Immature natural killer cell (primary cell): ENCODE results near the gene MRPS5. TPM values are rescaled to one million over a fixed set of nuclear protein-coding genes. Genes with fewer than 3 reads are reported as not detected.

Experiments
- DNase-seq, 3 donors: peaks; one replicate each; pipeline ENCODE4 v3.0.0; 2022; ENCODE audit warnings: mixed read lengths in 1 of 3
- H3K27ac Mint-ChIP-seq, 6 donors: one replicate each; pipeline ENCODE4 v1.8.0; 2020; ENCODE audit warnings: mixed read lengths in 6 of 6, mild to moderate bottlenecking in 5 of 6, inconsistent platforms in 4 of 6, moderate library complexity in 3 of 6
- H3K27me3 Mint-ChIP-seq, 3 donors: one replicate each; pipeline ENCODE4 v1.8.0; 2020 to 2021; ENCODE audit warnings: low read depth in 3 of 3, mild to moderate bottlenecking in 3 of 3, mixed read lengths in 3 of 3, moderate library complexity in 3 of 3, inconsistent platforms in 1 of 3
- H3K36me3 Mint-ChIP-seq, 3 donors: one replicate each; pipeline ENCODE4 v1.8.0; 2020; ENCODE audit warnings: mixed read lengths in 3 of 3, inconsistent platforms in 2 of 3, mild to moderate bottlenecking in 2 of 3
- H3K4me1 Mint-ChIP-seq, 2 donors: one replicate each; pipeline ENCODE4 v1.8.0; 2020; ENCODE audit warnings: inconsistent platforms in 2 of 2, mild to moderate bottlenecking in 2 of 2, mixed read lengths in 2 of 2, moderate library complexity in 1 of 2
- H3K4me3 Mint-ChIP-seq, 5 donors: one replicate each; pipeline ENCODE4 v1.8.0; 2020; ENCODE audit warnings: mild to moderate bottlenecking in 5 of 5, mixed read lengths in 5 of 5, inconsistent platforms in 3 of 5, moderate library complexity in 3 of 5
- H3K9me3 Mint-ChIP-seq, 6 donors: one replicate each; pipeline ENCODE4 v1.8.0; 2020; ENCODE audit warnings: mild to moderate bottlenecking in 6 of 6, mixed read lengths in 6 of 6, inconsistent platforms in 4 of 6, moderate library complexity in 3 of 6
- polyA plus RNA-seq, 3 donors: library from polyadenylated mRNA; unstranded; fragments of 300-500 nt; fragmentation: Illumina TruSeq; gene quantifications; one replicate each; pipeline ENCODE4 v1.2.3, GENCODE V29; 2021

Gene MRPS5
- polyA plus RNA-seq, 3 donors from 2014 or later: 26.9 to 35.0 (median 30.5) TPM

DNA sequence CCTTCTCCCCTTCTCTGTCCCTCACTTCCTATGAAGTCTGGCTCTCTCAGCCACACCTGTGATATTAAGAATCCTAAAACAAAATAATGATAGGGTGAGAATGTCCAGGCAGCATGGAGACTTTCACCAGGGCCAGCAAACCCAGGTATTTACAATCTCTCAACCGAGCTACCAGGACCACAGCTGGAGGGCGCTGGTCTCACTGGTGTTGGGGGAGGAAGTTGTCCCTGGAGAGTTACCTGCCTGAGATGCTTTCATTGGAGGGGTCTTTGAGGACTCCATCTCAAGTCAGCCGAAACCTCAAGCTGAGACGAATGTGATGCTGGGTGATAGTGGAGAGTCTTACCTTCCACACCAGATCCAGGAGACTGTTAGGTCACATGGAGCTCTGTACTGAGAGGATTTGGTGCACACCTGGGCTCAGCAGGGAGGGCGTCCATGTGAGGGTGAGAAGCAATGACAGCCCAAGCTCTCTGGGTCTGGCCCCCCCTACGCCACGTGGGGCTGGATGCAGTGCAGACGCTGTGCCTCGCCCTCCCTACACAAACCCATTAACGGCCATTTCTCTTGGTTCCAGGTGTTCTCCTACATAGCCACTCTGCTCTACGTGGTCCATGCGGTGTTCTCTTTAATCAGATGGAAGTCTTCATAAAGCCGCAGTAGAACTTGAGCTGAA, 68.7 kb downstream of the MRPS5 start:
- Mint-ChIP-seq H3K27ac (no peak overlapping the region), H3K27me3 (peaks cover 0 to 2% (median 0%) of the 10 kb centered on the region in 3 donors), H3K4me3 (no peak overlapping the region), H3K4me1 (no peaks in the 10 kb centered on the region), H3K9me3 (no peaks in the 10 kb centered on the region), H3K36me3 (no peaks in the 10 kb centered on the region)
- no peak for DNase-seq

DNA sequence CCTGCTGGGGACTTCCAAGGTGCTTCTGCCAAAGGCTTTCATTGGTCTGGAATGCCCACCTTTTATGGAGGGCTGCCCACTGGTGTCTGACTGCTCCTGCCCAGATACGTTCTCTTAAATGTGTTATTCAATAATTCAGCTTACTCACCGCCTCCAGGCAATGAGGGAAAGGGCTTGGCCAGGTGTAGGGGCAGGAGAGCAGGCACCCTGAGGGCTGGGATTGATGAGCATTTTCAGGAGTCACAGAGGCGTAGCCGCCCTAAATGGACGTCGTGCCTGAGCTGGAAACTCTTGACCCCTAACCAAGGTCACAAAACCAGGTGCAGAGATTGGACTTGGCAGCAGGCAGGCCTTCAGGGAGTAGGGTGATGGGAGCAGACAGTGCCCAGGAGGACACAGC, 69.3 kb downstream of the MRPS5 start:
- Mint-ChIP-seq H3K27ac (no peak overlapping the region), H3K4me3 (no peak overlapping the region), H3K4me1 (no peaks in the 10 kb centered on the region), H3K36me3 (no peaks in the 10 kb centered on the region), H3K27me3 (peaks cover 0 to 2% (median 0%) of the 10 kb centered on the region in 3 donors), H3K9me3 (no peaks in the 10 kb centered on the region)
- no peak for DNase-seq

DNA sequence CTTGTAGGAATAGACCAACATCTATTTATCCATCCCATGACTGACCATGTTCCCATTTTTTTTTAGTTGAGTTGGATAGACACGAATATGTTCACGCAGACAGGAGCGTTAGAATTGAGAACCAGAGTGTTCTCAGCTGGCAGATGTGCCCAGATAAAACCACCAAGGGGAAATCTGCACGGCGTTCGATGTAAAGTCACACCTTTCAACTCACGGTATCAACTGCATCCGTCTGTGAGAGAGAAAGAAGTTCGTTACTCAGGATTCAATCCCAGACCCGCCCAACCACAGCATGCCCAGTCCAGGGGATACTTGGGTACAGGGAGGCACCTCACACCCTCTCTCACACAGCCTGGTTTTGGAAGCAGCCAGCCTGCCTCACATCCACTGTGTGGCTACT, 70.0 kb downstream of the MRPS5 start:
- Mint-ChIP-seq H3K27me3 (peaks cover 1 to 3% (median 1%) of the 10 kb centered on the region in 3 donors), H3K4me3 (no peak overlapping the region), H3K36me3 (no peaks in the 10 kb centered on the region), H3K4me1 (no peaks in the 10 kb centered on the region), H3K27ac (no peak overlapping the region), H3K9me3 (no peaks in the 10 kb centered on the region)
- no peak for DNase-seq

DNA sequence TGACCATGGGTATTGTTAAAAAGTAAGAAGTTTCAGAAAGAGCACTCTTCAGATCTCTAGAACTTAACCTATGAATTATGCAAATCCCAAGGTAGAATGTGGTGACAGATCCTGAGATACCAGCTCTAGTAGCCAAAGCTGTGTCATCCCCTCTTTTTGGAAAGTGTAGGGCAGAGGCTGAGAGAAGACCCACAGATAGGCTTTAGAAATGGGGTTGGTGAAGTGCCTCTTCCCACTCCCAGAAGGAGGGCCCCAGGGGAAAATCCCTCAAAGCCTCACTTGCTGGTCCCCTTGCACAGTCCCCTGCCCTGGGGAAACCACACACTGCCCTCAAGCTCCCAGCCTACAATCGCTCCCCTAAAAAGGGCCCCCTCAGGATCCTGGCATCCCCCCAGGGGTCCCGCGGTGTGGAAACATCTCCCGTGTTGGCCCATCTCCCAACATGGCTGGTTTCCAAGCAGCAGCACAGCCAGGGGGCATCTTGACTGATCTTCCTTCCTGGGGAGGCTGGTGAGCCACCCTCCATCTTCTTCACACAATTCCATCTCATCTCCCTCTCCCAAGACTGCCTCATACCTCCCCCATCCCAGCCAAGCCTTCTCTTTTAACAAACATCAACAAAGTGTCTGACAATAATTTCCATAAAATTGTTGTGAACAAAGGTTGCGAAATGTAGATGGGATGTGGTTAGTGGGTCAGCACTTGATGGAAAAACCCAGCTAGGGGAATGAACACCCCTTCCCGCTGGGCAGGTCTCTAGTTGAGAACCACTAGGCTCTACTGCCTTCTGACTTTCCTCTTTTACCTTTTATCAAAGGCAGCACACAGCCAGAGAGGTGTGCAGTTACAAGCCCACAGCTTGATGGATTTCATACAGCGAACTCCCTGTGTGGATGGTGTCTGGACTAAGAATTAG, 71.0 kb downstream of the MRPS5 start:
- Mint-ChIP-seq H3K4me3 (no peak overlapping the region), H3K27me3 (peaks cover 1 to 3% (median 2%) of the 10 kb centered on the region in 3 donors), H3K9me3 (no peaks in the 10 kb centered on the region), H3K27ac (no peak overlapping the region), H3K36me3 (no peaks in the 10 kb centered on the region), H3K4me1 (no peaks in the 10 kb centered on the region)
- no peak for DNase-seq

DNA sequence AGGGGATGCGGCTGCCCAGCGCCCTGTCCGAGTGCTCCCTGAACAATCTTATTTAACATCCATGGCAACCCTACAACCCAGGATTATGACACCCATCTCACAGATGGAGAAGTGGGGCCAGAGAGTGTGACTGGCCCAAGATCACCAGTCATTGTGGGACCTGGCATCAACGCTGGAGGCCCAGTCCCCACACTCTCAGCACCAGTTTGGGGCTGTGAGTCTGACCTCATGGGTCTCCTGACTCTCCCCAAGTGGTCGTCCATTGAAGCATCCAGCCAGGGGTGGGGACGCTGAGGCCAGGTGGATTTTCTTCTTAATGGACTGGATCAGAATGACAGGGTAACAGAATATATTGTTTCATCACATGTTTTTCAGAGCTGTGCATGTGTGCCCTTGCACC, 71.6 kb downstream of the MRPS5 start:
- H3K36me3 Mint-ChIP-seq: peaks cover 0 to under 1% (median 0%) of the 10 kb centered on the region in 3 donors

DNA sequence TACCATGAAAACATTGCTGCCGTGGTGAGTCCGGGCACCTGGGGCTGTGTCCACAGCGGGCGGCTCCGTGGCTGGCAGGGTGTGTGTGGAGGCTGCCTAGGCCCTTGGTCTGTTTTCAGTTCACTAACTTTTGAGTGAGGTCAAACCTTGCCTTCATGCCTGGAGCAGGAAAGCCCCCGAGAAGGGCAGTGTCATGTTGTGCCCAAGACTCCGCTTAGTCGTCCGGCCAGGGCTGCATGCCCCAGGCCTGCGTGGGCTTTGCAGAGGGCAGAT, 72.0 kb downstream of the MRPS5 start:
- Mint-ChIP-seq H3K36me3 (peaks cover 0 to 3% (median 0%) of the 10 kb centered on the region in 3 donors), H3K9me3 (no peaks in the 10 kb centered on the region), H3K27ac (no peak overlapping the region), H3K4me1 (no peaks in the 10 kb centered on the region), H3K27me3 (peaks cover 1 to 2% (median 2%) of the 10 kb centered on the region in 3 donors), H3K4me3 (no peak overlapping the region)
- no peak for DNase-seq

More for the DNA sequence above, 71.6 kb downstream of the MRPS5 start:
- Mint-ChIP-seq H3K9me3 (no peaks in the 10 kb centered on the region), H3K4me3 (no peak overlapping the region), H3K4me1 (no peaks in the 10 kb centered on the region), H3K27ac (no peak overlapping the region), H3K27me3 (peaks cover 1 to 2% (median 2%) of the 10 kb centered on the region in 3 donors)
- no peak for DNase-seq

DNA sequence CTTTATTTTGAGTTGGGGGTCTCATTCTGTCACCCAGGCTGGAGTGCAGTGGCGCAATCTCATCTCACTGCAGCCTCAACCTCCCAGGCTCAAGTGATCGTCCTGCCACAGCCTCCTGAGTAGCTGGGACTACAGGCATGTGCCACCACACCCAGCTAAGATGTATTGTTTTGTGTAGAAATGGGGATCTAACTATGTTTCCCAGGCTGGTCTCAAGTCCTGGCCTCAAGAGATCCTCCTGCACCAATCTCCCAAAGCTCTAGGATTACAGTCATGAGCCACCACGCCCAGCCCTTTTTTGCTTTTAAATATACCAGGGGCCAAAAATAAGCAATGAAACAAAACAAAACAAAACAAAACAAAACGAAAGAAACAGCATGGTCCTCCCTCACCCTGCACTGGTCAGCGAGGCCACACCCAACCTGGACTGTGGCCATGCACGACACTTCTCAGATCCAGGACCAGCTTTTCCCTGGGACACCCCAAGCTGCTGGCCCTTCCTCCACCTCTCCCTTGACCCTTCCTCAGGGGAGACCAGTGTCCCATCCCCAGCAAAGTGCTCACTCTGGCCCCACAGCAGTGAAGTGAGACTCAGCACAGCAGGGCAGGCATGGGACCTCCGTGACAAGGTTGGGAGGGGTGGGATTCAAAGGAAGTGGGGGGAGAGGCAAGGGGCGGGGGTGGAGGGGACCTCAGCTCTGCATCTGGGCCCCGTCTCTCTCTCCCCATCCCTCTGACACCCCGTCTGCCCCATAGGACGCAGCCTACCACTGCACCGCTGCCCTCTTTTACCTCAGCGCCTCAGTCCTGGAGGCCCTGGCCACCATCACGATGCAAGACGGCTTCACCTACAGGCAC, 72.6 kb downstream of the MRPS5 start:
- Mint-ChIP-seq H3K4me3 (no peak overlapping the region), H3K9me3 (no peaks in the 10 kb centered on the region), H3K27ac (no peak overlapping the region), H3K4me1 (no peaks in the 10 kb centered on the region), H3K27me3 (peaks cover 1 to 6% (median 2%) of the 10 kb centered on the region in 3 donors), H3K36me3 (peaks cover 0 to 3% (median 0%) of the 10 kb centered on the region in 3 donors)
- no peak for DNase-seq

DNA sequence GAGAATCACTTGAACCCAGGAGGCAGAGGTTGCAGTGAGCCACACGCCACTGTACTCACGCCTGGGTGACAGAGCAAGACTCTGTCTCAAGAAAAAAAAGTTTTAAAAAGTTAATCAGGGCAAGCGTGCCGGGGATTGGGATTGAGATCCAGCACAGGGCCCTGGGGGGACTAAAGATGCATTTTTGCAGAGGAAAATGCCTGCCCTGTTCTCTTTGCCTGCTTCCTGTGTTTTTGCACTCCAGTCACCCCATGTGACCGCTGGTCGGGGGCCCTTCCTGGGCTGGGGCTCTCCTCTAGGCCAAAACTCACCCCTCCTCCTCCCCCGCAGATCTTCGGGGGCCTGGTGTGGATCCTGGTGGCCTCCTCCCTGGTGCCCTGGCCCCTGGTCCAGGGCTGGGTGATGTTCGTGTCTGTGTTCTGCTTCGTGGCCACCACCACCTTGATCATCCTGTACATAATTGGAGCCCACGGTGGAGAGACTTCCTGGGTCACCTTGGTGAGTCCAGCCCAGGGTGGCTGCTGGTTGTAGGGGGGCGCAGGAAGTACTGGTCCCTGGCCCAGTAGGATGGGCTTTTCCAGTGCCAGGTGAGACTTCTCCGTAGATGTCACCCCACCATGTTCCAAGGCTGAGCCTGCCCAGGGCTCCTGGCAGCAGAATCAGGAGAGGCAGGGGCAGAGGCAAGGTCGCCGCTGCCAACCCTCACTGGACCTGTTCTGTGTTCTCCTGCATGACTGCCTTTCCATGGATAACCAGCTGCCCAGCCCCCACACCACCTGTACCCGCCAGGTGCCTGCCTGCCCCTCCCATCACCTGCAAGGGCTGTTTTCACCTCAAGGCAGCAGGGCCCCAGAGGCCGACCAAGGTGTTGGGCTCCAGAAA, 73.7 kb downstream of the MRPS5 start:
- H3K36me3 Mint-ChIP-seq: peaks cover 0 to 3% (median 0%) of the 10 kb centered on the region in 3 donors
- peaks cover 1 to 6% (median 2%) of the 10 kb centered on the region in 3 donors for H3K27me3 Mint-ChIP-seq
- no peak overlapping the region for H3K4me3 Mint-ChIP-seq
- no peak overlapping the region for H3K27ac Mint-ChIP-seq
- no peak for DNase-seq
- no peaks in the 10 kb centered on the region for H3K9me3 Mint-ChIP-seq
- no peaks in the 10 kb centered on the region for H3K4me1 Mint-ChIP-seq

DNA sequence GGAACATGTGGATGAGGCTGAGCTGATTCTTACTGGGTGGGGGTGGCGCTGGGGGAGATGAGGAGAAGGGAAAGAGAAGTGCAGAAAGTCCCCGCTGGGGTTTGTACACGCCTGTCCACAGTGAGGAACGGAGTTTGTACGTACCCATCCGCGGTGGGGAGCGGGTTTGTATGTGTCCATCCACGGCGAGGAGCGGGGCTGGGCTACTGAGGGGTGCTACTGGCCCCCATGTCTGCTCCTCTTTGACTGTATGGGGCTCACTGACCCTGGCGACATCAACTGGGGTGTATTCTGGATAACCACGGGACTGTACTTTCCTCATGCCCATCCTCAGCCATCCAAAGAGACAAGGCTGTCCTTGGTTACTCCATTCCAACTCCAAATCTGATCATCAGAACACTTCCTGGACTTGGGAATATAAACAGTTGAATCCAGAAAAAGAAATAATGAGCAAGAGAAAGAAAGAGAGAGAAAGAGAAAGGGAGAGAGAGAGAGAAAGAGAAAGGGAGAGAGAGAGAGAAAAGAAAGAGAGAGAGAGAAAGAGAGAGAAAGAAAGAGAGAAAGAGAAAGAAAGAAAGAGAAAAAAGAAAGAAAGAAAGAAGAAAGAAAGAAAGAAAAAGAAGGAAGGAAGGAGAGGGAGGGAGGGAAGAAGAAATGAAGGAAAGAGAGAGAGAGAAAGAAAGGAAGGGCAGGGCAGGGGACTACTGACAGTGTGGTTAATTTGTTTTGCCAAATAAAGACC, 75.1 kb downstream of the MRPS5 start:
- H3K27me3 Mint-ChIP-seq: peaks cover 1 to 6% (median 2%) of the 10 kb centered on the region in 3 donors
- H3K4me3 Mint-ChIP-seq: no peak overlapping the region
- no peak overlapping the region for H3K27ac Mint-ChIP-seq
- peaks cover 0 to 3% (median 0%) of the 10 kb centered on the region in 3 donors for H3K36me3 Mint-ChIP-seq
- no peak for DNase-seq
- no peaks in the 10 kb centered on the region for H3K9me3 Mint-ChIP-seq
- no peaks in the 10 kb centered on the region for H3K4me1 Mint-ChIP-seq

DNA sequence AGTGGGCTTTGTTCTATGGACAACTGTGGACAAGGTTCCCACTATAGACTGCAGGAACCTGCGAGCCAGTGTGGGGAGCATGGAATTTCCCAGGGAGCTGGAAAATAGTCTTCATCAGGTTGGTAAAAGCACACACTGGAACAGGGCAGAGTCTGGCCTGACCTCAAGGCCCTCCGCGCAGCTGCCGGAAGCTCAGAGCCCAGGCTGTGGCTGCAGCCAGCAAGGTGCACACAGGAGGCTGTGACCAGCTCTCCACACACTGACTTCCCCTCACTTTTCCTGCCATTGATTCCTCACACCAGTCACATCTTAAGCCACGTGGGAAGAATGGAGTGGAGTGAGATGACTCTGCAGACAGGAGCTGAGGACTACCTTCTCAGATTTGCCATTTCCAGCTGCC, 77.0 kb downstream of the MRPS5 start:
- DNase-seq: no peak
- Mint-ChIP-seq H3K4me1 (no peaks in the 10 kb centered on the region), H3K9me3 (no peaks in the 10 kb centered on the region), H3K4me3 (no peak overlapping the region), H3K36me3 (peaks cover 0 to 3% (median 0%) of the 10 kb centered on the region in 3 donors), H3K27me3 (peaks cover 1 to 8% (median 4%) of the 10 kb centered on the region in 3 donors), H3K27ac (no peak overlapping the region)

DNA sequence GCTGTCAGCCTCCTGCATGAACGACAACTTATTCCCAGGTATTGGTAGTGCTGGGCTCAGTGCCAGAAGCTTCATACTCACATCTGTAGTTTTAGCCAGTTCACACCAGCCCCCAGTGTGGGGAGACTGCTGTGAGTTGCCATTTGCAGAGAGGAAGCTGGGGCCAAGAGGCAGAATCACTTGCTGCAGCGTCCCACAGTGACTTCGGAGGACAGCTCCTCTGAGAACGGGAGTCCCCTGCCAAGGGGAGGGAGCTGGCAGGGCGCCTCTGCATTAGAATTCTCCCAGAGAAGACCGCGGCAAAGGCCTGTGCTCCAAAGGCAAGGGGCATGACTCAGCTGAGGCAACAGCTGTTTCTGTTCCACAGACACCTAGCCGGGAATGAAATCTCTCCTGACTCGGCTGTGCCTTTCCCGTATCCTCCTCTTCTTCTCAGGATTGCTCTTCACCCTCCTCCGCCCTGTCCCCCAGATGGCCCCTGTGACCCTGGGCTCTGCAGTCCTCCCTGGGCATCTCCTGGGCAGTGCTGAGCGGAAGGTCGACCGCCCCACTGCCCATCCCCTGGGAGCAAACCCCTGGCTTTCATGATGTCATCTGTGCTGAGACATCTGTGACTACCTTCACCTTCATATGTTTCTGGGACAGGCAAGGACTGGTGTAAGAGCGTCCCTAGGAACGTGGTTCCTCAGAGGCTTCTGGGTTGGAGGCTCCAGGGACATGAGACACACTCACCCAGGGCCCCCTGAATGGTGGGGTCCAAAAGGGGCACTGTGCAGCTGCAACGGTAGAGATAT, 78.1 kb downstream of the MRPS5 start:
- DNase-seq: no peak
- no peaks in the 10 kb centered on the region for H3K9me3 Mint-ChIP-seq
- H3K4me3 Mint-ChIP-seq: no peak overlapping the region
- H3K27me3 Mint-ChIP-seq: peaks cover 4 to 10% (median 4%) of the 10 kb centered on the region in 3 donors
- peaks cover 0 to 3% (median 0%) of the 10 kb centered on the region in 3 donors for H3K36me3 Mint-ChIP-seq
- H3K4me1 Mint-ChIP-seq: no peaks in the 10 kb centered on the region
- H3K27ac Mint-ChIP-seq: no peak overlapping the region
